ENCODE data around the gene PI16. TPM values are rescaled to one million over a fixed set of nuclear protein-coding genes. Genes with fewer than 3 reads are reported as not detected.

The PI16 gene
- total and polyA plus RNA-seq, 2 experiments from 2014 or later, result 0.50 TPM; not detected in 1

DNA sequence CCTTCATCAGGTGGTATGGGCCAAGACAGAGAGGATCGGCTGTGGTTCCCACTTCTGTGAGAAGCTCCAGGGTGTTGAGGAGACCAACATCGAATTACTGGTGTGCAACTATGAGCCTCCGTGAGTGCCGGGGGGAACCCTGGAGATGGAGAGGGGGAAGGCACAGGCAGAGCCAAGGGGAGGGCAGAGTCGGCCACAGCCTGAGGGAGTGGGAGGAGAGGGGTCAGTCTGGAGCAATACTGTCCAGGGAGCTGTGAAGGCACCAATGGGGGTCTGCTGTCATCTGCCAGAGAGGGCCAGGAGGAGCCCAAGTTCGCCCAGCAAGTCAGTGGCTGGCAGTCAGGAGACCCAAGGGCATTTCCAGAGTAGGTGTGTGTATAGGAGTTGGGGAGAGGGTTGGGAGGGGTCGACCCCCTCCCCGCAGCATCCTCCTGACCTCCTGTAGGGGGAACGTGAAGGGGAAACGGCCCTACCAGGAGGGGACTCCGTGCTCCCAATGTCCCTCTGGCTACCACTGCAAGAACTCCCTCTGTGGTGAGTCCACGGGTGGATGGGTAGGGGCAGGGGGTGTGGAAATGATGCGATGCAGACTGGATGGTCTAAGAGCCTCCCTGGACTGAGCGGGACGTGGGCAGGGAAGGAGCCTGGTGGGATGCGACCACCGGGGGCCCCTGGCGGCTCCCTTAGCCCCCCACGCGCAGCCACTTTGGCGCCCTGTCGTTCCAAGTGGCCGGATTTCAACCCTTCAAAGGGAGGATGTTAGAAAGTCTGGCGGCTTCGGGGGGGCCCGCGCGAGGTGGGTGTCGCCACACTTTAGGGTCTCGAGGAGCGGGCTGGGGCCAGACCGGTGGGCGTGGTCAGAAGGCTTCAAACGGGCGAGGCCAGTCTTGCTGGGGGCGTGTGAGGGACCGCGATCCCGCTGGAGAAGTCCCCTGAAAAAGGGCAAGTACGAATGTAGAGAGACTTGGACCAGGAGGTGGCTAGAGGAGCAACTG, 7.2 kb downstream of the PI16 start:
- no peak overlapping the region for H3K4me3 Mint-ChIP-seq
- DNase-seq (ENCODE audit: low spot score), result no peak
- H3K4me1 Mint-ChIP-seq, result peaks cover 20% of the 10 kb centered on the region
- ATAC-seq, result no peak
- Histone ChIP-seq H3K36me3 (ENCODE audit: insufficient read depth) (no peaks in the 10 kb centered on the region), H2AFZ (no peak overlapping the region), H3K9me2 (ENCODE audit: insufficient read depth) (no peaks in the 10 kb centered on the region), H3K4me1 (ENCODE audit: insufficient read depth) (no peaks in the 10 kb centered on the region; the same call in 1 of the 2 replicates), H3K4me2 (no peak overlapping the region), H4K20me1 (replicated peaks; ENCODE audit: insufficient read depth) (no peaks in the 10 kb centered on the region; the same call in 1 of the 2 replicates), H3K4me3 (no peak overlapping the region), H3K79me2 (replicated peaks; ENCODE audit: insufficient read depth) (no peaks in the 10 kb centered on the region), H3K27me3 (ENCODE audit: insufficient read depth) (no peaks in the 10 kb centered on the region), H3K27ac (ENCODE audit: low read depth) (no peak overlapping the region), H3F3A (replicated peaks; ENCODE audit: low read depth) (no peaks in the 10 kb centered on the region)
- TF ChIP-seq EZH2 (IDR thresholded peaks at IDR 0.05; ENCODE audit: low read depth, unreplicated experiment) (no peak), ZNF331 (CRISPR knock-in tag; IDR thresholded peaks at IDR 0.05; ENCODE audit: low read depth) (no peak), ZNF114 (CRISPR knock-in tag; IDR thresholded peaks at IDR 0.05) (no peak), STAT1 (IDR thresholded peaks at IDR 0.05; ENCODE audit: unreplicated experiment) (no peak), POLR2AphosphoS5 (IDR thresholded peaks at IDR 0.05; ENCODE audit: low read depth) (no peak), JUNB (IDR thresholded peaks at IDR 0.05; ENCODE audit: unreplicated experiment) (no peak), NANOG (IDR thresholded peaks at IDR 0.05; ENCODE audit: borderline replicate concordance) (no peak), CREB1 (CRISPR knock-in tag; IDR thresholded peaks at IDR 0.05; ENCODE audit: low read depth) (no peak), EZH2phosphoT487 (IDR thresholded peaks at IDR 0.05; ENCODE audit: unreplicated experiment) (no peak)
- TF ChIP-seq, protein P1, sequence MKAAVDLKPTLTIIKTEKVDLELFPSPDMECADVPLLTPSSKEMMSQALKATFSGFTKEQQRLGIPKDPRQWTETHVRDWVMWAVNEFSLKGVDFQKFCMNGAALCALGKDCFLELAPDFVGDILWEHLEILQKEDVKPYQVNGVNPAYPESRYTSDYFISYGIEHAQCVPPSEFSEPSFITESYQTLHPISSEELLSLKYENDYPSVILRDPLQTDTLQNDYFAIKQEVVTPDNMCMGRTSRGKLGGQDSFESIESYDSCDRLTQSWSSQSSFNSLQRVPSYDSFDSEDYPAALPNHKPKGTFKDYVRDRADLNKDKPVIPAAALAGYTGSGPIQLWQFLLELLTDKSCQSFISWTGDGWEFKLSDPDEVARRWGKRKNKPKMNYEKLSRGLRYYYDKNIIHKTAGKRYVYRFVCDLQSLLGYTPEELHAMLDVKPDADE (IDR thresholded peaks at IDR 0.05), result no peak
- TF ChIP-seq, protein P2, sequence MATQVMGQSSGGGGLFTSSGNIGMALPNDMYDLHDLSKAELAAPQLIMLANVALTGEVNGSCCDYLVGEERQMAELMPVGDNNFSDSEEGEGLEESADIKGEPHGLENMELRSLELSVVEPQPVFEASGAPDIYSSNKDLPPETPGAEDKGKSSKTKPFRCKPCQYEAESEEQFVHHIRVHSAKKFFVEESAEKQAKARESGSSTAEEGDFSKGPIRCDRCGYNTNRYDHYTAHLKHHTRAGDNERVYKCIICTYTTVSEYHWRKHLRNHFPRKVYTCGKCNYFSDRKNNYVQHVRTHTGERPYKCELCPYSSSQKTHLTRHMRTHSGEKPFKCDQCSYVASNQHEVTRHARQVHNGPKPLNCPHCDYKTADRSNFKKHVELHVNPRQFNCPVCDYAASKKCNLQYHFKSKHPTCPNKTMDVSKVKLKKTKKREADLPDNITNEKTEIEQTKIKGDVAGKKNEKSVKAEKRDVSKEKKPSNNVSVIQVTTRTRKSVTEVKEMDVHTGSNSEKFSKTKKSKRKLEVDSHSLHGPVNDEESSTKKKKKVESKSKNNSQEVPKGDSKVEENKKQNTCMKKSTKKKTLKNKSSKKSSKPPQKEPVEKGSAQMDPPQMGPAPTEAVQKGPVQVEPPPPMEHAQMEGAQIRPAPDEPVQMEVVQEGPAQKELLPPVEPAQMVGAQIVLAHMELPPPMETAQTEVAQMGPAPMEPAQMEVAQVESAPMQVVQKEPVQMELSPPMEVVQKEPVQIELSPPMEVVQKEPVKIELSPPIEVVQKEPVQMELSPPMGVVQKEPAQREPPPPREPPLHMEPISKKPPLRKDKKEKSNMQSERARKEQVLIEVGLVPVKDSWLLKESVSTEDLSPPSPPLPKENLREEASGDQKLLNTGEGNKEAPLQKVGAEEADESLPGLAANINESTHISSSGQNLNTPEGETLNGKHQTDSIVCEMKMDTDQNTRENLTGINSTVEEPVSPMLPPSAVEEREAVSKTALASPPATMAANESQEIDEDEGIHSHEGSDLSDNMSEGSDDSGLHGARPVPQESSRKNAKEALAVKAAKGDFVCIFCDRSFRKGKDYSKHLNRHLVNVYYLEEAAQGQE (IDR thresholded peaks at IDR 0.05; ENCODE audit: unreplicated experiment), result no peak
- TF ChIP-seq, protein P3, sequence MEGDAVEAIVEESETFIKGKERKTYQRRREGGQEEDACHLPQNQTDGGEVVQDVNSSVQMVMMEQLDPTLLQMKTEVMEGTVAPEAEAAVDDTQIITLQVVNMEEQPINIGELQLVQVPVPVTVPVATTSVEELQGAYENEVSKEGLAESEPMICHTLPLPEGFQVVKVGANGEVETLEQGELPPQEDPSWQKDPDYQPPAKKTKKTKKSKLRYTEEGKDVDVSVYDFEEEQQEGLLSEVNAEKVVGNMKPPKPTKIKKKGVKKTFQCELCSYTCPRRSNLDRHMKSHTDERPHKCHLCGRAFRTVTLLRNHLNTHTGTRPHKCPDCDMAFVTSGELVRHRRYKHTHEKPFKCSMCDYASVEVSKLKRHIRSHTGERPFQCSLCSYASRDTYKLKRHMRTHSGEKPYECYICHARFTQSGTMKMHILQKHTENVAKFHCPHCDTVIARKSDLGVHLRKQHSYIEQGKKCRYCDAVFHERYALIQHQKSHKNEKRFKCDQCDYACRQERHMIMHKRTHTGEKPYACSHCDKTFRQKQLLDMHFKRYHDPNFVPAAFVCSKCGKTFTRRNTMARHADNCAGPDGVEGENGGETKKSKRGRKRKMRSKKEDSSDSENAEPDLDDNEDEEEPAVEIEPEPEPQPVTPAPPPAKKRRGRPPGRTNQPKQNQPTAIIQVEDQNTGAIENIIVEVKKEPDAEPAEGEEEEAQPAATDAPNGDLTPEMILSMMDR (conservative IDR thresholded peaks at IDR 0.05; ENCODE audit: low read depth in 2 of 2), result no peak
- TF ChIP-seq, protein P4, sequence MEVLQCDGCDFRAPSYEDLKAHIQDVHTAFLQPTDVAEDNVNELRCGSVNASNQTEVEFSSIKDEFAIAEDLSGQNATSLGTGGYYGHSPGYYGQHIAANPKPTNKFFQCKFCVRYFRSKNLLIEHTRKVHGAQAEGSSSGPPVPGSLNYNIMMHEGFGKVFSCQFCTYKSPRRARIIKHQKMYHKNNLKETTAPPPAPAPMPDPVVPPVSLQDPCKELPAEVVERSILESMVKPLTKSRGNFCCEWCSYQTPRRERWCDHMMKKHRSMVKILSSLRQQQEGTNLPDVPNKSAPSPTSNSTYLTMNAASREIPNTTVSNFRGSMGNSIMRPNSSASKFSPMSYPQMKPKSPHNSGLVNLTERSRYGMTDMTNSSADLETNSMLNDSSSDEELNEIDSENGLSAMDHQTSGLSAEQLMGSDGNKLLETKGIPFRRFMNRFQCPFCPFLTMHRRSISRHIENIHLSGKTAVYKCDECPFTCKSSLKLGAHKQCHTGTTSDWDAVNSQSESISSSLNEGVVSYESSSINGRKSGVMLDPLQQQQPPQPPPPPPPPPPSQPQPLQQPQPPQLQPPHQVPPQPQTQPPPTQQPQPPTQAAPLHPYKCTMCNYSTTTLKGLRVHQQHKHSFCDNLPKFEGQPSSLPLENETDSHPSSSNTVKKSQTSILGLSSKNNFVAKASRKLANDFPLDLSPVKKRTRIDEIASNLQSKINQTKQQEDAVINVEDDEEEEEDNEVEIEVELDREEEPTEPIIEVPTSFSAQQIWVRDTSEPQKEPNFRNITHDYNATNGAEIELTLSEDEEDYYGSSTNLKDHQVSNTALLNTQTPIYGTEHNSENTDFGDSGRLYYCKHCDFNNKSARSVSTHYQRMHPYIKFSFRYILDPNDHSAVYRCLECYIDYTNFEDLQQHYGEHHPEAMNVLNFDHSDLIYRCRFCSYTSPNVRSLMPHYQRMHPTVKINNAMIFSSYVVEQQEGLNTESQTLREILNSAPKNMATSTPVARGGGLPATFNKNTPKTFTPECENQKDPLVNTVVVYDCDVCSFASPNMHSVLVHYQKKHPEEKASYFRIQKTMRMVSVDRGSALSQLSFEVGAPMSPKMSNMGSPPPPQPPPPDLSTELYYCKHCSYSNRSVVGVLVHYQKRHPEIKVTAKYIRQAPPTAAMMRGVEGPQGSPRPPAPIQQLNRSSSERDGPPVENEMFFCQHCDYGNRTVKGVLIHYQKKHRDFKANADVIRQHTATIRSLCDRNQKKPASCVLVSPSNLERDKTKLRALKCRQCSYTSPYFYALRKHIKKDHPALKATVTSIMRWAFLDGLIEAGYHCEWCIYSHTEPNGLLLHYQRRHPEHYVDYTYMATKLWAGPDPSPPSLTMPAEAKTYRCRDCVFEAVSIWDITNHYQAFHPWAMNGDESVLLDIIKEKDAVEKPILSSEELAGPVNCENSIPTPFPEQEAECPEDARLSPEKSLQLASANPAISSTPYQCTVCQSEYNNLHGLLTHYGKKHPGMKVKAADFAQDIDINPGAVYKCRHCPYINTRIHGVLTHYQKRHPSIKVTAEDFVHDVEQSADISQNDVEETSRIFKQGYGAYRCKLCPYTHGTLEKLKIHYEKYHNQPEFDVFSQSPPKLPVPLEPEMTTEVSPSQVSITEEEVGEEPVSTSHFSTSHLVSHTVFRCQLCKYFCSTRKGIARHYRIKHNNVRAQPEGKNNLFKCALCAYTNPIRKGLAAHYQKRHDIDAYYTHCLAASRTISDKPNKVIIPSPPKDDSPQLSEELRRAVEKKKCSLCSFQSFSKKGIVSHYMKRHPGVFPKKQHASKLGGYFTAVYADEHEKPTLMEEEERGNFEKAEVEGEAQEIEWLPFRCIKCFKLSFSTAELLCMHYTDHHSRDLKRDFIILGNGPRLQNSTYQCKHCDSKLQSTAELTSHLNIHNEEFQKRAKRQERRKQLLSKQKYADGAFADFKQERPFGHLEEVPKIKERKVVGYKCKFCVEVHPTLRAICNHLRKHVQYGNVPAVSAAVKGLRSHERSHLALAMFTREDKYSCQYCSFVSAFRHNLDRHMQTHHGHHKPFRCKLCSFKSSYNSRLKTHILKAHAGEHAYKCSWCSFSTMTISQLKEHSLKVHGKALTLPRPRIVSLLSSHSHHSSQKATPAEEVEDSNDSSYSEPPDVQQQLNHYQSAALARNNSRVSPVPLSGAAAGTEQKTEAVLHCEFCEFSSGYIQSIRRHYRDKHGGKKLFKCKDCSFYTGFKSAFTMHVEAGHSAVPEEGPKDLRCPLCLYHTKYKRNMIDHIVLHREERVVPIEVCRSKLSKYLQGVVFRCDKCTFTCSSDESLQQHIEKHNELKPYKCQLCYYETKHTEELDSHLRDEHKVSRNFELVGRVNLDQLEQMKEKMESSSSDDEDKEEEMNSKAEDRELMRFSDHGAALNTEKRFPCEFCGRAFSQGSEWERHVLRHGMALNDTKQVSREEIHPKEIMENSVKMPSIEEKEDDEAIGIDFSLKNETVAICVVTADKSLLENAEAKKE (CRISPR knock-in tag; IDR thresholded peaks at IDR 0.05), result no peak
- H3K9me3 Mint-ChIP-seq, result no peaks in the 10 kb centered on the region
- H3K27me3 Mint-ChIP-seq (ENCODE audit: insufficient read depth, low read depth, poor library complexity), result peaks cover 5% of the 10 kb centered on the region
- no peak overlapping the region for H3K27ac Mint-ChIP-seq
- no peaks in the 10 kb centered on the region for H3K36me3 Mint-ChIP-seq (ENCODE audit: low read depth)

Measured in GM23338 (cell line).